Body of pancreas (tissue), 4 donors: ENCODE results near the gene JAG2.

ENCODE experiments used
- CTCF ChIP-seq, 7 experiments: fragments of 450-650 bp in 4 of 7; fragments of 200-600 bp in 3 of 7; sonication (generic) in 3 of 7; IDR thresholded peaks; one replicate each; pipeline ENCODE4 v1.5.1; 2016 to 2019; ENCODE audit warnings: antibody characterized with exemption in 7 of 7
- POLR2A ChIP-seq, 3 donors: fragments of 450-650 bp; IDR thresholded peaks; one replicate each; pipeline ENCODE4 v1.6.1; 2016; ENCODE audit warnings: antibody characterized with exemption in 3 of 3, mild to moderate bottlenecking in 2 of 3

- TF ChIP-seq POLR2A (IDR thresholded peaks at IDR 0.05) = no peak
- TF ChIP-seq CTCF (IDR thresholded peaks at IDR 0.05) = no peak
Observed at GRCh38 chr14:105166571-105167302, 1.8 kb downstream of the JAG2 start.
